ENCODE measurements around the gene ACAN. TPM values are rescaled to one million over a fixed set of nuclear protein-coding genes. Genes with fewer than 3 reads are reported as not detected.

The ACAN gene
- total and polyA plus RNA-seq, 10 of the 15 experiments (the other 5 are each of a cell fraction or from before 2014, with no cell fraction given): not detected

GRCh38 chr15:88776646-88777045, 26.6 kb upstream of the ACAN start:
- TF ChIP-seq NFXL1 (IDR thresholded peaks at IDR 0.05; ENCODE audit: borderline replicate concordance) (no peak), TBL1XR1 (IDR thresholded peaks at IDR 0.05; ENCODE audit: low read depth, low read length) (no peak), ATF2 (IDR thresholded peaks at IDR 0.05; ENCODE audit: low read length) (no peak)
- H3K36me3 ChIP-seq (ENCODE audit: control insufficient read depth in 2 of 2, insufficient read depth in 2 of 2, low read length in 1 of 2): no peaks in the 10 kb centered on the region
- no peaks in the 10 kb centered on the region for H3K4me1 ChIP-seq (ENCODE audit: control insufficient read depth, insufficient read depth, low read length)
- no peak overlapping the region for H3K27ac ChIP-seq (ENCODE audit: control insufficient read depth, insufficient read depth)
- no peak for DNase-seq (ENCODE audit: low read depth, low spot score)
- WGBS (ENCODE audit: insufficient coverage, insufficient replicate concordance, low lambda C conversion rate, missing lambda C conversion rate): 2% methylated on average over 3 of the region's 3 CpGs
- ChIA-PET POLR2A (no interaction called here), CTCF (no interaction called here), SMC1A (ENCODE audit: uncharacterized antibody, unreplicated experiment) (no interaction called here), RAD21 (ENCODE audit: unreplicated experiment) (no interaction called here)
- in situ Hi-C loops (cut with MboI) (no loop called here), intact Hi-C loops (cut with micrococcal nuclease; ENCODE audit: unreplicated experiment) (no loop called here)
- no peak overlapping the region for H3K4me3 ChIP-seq
- H3K9ac ChIP-seq (ENCODE audit: control insufficient read depth, insufficient read depth, low read length): no peak overlapping the region
- H2AFZ ChIP-seq (ENCODE audit: control insufficient read depth, low read depth, low read length): no peak overlapping the region
- no peaks in the 10 kb centered on the region for H3K79me2 ChIP-seq (ENCODE audit: control insufficient read depth, insufficient read depth, low read length)
- no peaks in the 10 kb centered on the region for H3K27me3 ChIP-seq (replicated peaks in 1 of 2; ENCODE audit: control insufficient read depth in 2 of 2, insufficient read depth in 2 of 2, low read length in 1 of 2)
- no peaks in the 10 kb centered on the region for H3K9me3 ChIP-seq (replicated peaks; ENCODE audit: control insufficient read depth, insufficient read depth, low read length)
- FAIRE-seq: no peak
- BruUV-seq (replicated peaks): no TSS peak
- no peak for ATAC-seq
- H4K20me1 ChIP-seq (ENCODE audit: control insufficient read depth, insufficient read depth): no peaks in the 10 kb centered on the region
- no peak overlapping the region for H3K4me2 ChIP-seq (ENCODE audit: control insufficient read depth, insufficient read depth)

GRCh38 chr15:88779944-88780343, 23.3 kb upstream of the ACAN start:
- BruUV-seq (replicated peaks): no TSS peak
- no peaks in the 10 kb centered on the region for H3K79me2 ChIP-seq (ENCODE audit: control insufficient read depth, insufficient read depth, low read length)
- H3K27me3 ChIP-seq (replicated peaks in 1 of 2; ENCODE audit: control insufficient read depth in 2 of 2, insufficient read depth in 2 of 2, low read length in 1 of 2): no peaks in the 10 kb centered on the region; a peak in 1 of 4 replicates
- H3K27ac ChIP-seq (ENCODE audit: control insufficient read depth, insufficient read depth): no peak overlapping the region
- POLR2A ChIA-PET: no interaction called here
- intact Hi-C loops (cut with micrococcal nuclease; ENCODE audit: unreplicated experiment) (no loop called here), in situ Hi-C loops (cut with MboI) (no loop called here)
- CTCF ChIA-PET: no interaction called here
- no peaks in the 10 kb centered on the region for H3K9me3 ChIP-seq (replicated peaks; ENCODE audit: control insufficient read depth, insufficient read depth, low read length)
- RAD21 ChIA-PET (ENCODE audit: unreplicated experiment): no interaction called here
- no peak overlapping the region for H3K4me2 ChIP-seq (ENCODE audit: control insufficient read depth, insufficient read depth)
- 43% methylated on average over 1 of the region's 1 CpG for WGBS (ENCODE audit: insufficient coverage, insufficient replicate concordance, low lambda C conversion rate, missing lambda C conversion rate)
- SMC1A ChIA-PET (ENCODE audit: uncharacterized antibody, unreplicated experiment): no interaction called here
- H3K4me3 ChIP-seq: no peak overlapping the region
- no peaks in the 10 kb centered on the region for H4K20me1 ChIP-seq (ENCODE audit: control insufficient read depth, insufficient read depth)
- DNase-seq (ENCODE audit: low read depth, low spot score) (no peak), FAIRE-seq (no peak), ATAC-seq (no peak)
- H3K36me3 ChIP-seq (ENCODE audit: control insufficient read depth in 2 of 2, insufficient read depth in 2 of 2, low read length in 1 of 2): no peaks in the 10 kb centered on the region
- H2AFZ ChIP-seq (ENCODE audit: control insufficient read depth, low read depth, low read length): no peak overlapping the region
- no peaks in the 10 kb centered on the region for H3K4me1 ChIP-seq (ENCODE audit: control insufficient read depth, insufficient read depth, low read length)
- H3K9ac ChIP-seq (ENCODE audit: control insufficient read depth, insufficient read depth, low read length): no peak overlapping the region
- TF ChIP-seq PAX5 (IDR thresholded peaks at IDR 0.05; ENCODE audit: borderline replicate concordance, low read depth, low read length) (no peak), E2F8 (IDR thresholded peaks at IDR 0.05; ENCODE audit: low read depth, partially characterized antibody) (no peak), SMC3 (IDR thresholded peaks at IDR 0.05; ENCODE audit: borderline replicate concordance, low read length) (no peak), MYB (IDR thresholded peaks at IDR 0.05; ENCODE audit: borderline replicate concordance, low read depth, low read length) (no peak), HCFC1 (IDR thresholded peaks at IDR 0.05; ENCODE audit: low read length) (no peak), BACH1 (IDR thresholded peaks at IDR 0.05; ENCODE audit: borderline replicate concordance) (no peak), IKZF1 (conservative IDR thresholded peaks at IDR 0.05) (no peak), NFIC (IDR thresholded peaks at IDR 0.05; ENCODE audit: low read depth, low read length) (no peak), KDM1A (IDR thresholded peaks at IDR 0.05; ENCODE audit: borderline replicate concordance) (no peak), PML (IDR thresholded peaks at IDR 0.05; ENCODE audit: low read length) (no peak), TCF12 (IDR thresholded peaks at IDR 0.05; ENCODE audit: low read depth, low read length) (no peak)

Data from GM12878 (cell line).